ENCODE measurements around the gene MRPL53. TPM values are rescaled to one million over a fixed set of nuclear protein-coding genes. Genes with fewer than 3 reads are reported as not detected.
"Not testable (repeated sequence)": the region's sequence is repeated elsewhere in the genome, so short reads cannot be mapped to it uniquely, and the experiment has no call there.

MRPL53 gene
- total RNA-seq, 1 experiment from 2014 or later, result 52.1 TPM

GRCh38 chr2:74471332-74472065 is 981 bp downstream of the MRPL53 start (continued):
- TF ChIP-seq ELF4 (CRISPR knock-in tag; IDR thresholded peaks at IDR 0.05; ENCODE audit: low read depth), result no peak
- TF ChIP-seq PRRX2 (CRISPR knock-in tag; IDR thresholded peaks at IDR 0.05), result no peak
- TF ChIP-seq TCF7 (CRISPR knock-in tag; IDR thresholded peaks at IDR 0.05; ENCODE audit: low read depth), result no peak
- TF ChIP-seq ATF3 (CRISPR knock-in tag; conservative IDR thresholded peaks at IDR 0.05), result no peak

GRCh38 chr2:74470742-74471141 is 1.7 kb downstream of the MRPL53 start:
- not testable (repeated sequence) for ATAC-seq; H3K27ac Mint-ChIP-seq; DNase-seq (ENCODE audit: low spot score); H3K27me3 Mint-ChIP-seq (ENCODE audit: low read depth); H3K9me3 Mint-ChIP-seq
- Mint-ChIP-seq H3K4me3 (peak overlapping the region; percentile 47), H3K4me1 (peaks cover 13% of the 10 kb centered on the region), H3K36me3 (peaks cover 14% of the 10 kb centered on the region)
- CTCF ChIA-PET, result interaction anchor here (1.0 to 2.7 kb wide), 3 partner anchors 10 to 35 kb away, joined by 3 to 18 read pairs (median 3); partner anchors contain the start of gene WBP1
- POLR2A ChIA-PET, result interaction anchor here (0.6 to 0.8 kb wide), 2 partner anchors 12 to 192 kb away, joined by 3 to 6 read pairs; partner anchors contain the start of gene WBP1

GRCh38 chr2:74464406-74464805 is 8.1 kb downstream of the MRPL53 start:
- ChIA-PET CTCF (interaction anchor here (1.0 to 1.9 kb wide), 3 partner anchors 10 to 123 kb away, joined by 3 to 5 read pairs (median 4); no protein-coding TSS in a partner anchor), POLR2A (no interaction called here)
- TF ChIP-seq AR (CRISPR knock-in tag; IDR thresholded peaks at IDR 0.05), result no peak
- TF ChIP-seq ZNF317 (CRISPR knock-in tag; IDR thresholded peaks at IDR 0.05; ENCODE audit: borderline replicate concordance, low read depth), result no peak
- no peak for TF ChIP-seq ARID4B (CRISPR knock-in tag; IDR thresholded peaks at IDR 0.05; ENCODE audit: borderline replicate concordance)
- TF ChIP-seq CDX4 (CRISPR knock-in tag; IDR thresholded peaks at IDR 0.05; ENCODE audit: borderline replicate concordance), result no peak
- TF ChIP-seq ZNF138 (CRISPR knock-in tag; conservative IDR thresholded peaks at IDR 0.05), result no peak
- TF ChIP-seq ZNF423 (CRISPR knock-in tag; IDR thresholded peaks at IDR 0.05), result peak; percentile 19; the same call in 1 of the 2 replicates
- TF ChIP-seq E2F4 (CRISPR knock-in tag; IDR thresholded peaks at IDR 0.05; ENCODE audit: borderline replicate concordance, low read depth), result no peak
- TF ChIP-seq HMGA2 (CRISPR knock-in tag; IDR thresholded peaks at IDR 0.05), result no peak
- ATAC-seq (no peak), DNase-seq (ENCODE audit: low spot score) (no peak)
- Mint-ChIP-seq H3K27ac (0 out of 2 replicates have a peak overlapping the region, but pooled peaks have one; percentile 49), H3K4me1 (peaks cover 17% of the 10 kb centered on the region), H3K36me3 (peaks cover 9% of the 10 kb centered on the region), H3K9me3 (no peaks in the 10 kb centered on the region), H3K27me3 (ENCODE audit: low read depth) (no peaks in the 10 kb centered on the region), H3K4me3 (peak overlapping the region; percentile 98)

Measured in WTC11 (cell line).